Peyer's patch (tissue), 4 donors: ENCODE results near the gene ODF2L.

ENCODE experiments used
- CTCF ChIP-seq, 6 experiments: fragments of 450-650 bp in 4 of 6; fragments of 200-600 bp in 2 of 6; sonication (generic) in 1 of 6; IDR thresholded peaks; one replicate each; pipeline ENCODE4 v1.5.1; 2017 to 2019; ENCODE audit warnings: antibody characterized with exemption in 6 of 6, mild to moderate bottlenecking in 3 of 6, moderate library complexity in 1 of 6
- POLR2A ChIP-seq, 2 donors: fragments of 450-650 bp; IDR thresholded peaks; one replicate each; pipeline ENCODE4 v1.5.1; 2017; ENCODE audit warnings: antibody characterized with exemption in 2 of 2, mild to moderate bottlenecking in 2 of 2, moderate library complexity in 2 of 2

- no peak for TF ChIP-seq CTCF (IDR thresholded peaks at IDR 0.05)
- no peak for TF ChIP-seq POLR2A (IDR thresholded peaks at IDR 0.05)
These were observed 44.0 kb downstream of the ODF2L start for GRCh38 chr1:86352086-86352485.
